Ovary (tissue), 9 donors: ENCODE results near the gene FRMPD2. TPM values are rescaled to one million over a fixed set of nuclear protein-coding genes. Genes with fewer than 3 reads are reported as not detected.

Experiments used
- DNase-seq, 5 donors: peaks; one replicate each; pipeline ENCODE4 v3.0.0-alpha.2; 2019 to 2020
- H3K27ac ChIP-seq, 2 donors: fragments of 200-600 bp; one replicate each; pipeline versions ENCODE4 v1.5.1 to v1.8.0; 2019 to 2022
- H3K27me3 ChIP-seq: fragments of 200-600 bp; one replicate; pipeline ENCODE4 v1.8.0; 2022
- H3K36me3 ChIP-seq: fragments of 200-600 bp; sonication (generic); one replicate; pipeline ENCODE4 v1.5.1; 2019
- H3K4me1 ChIP-seq: one replicate; pipeline ENCODE4 v1.8.1; 2013; ENCODE audit warnings: mild to moderate bottlenecking, moderate library complexity; ENCODE audit not compliant: insufficient read depth
- H3K4me3 ChIP-seq: fragments of 200-600 bp; sonication (generic); one replicate; pipeline ENCODE4 v1.5.1; 2017
- H3K9me3 ChIP-seq, 2 donors: fragments of 200-600 bp in 1 of 2; sonication (generic) in 1 of 2; one replicate each; pipeline versions ENCODE4 v1.5.1 to v1.8.1; 2013 to 2019; ENCODE audit warnings: mild to moderate bottlenecking in 1 of 2, moderate library complexity in 1 of 2
- CTCF ChIP-seq, 3 donors: fragments of 450-650 bp in 2 of 3; fragments of 200-600 bp in 1 of 3; IDR thresholded peaks; one replicate each; pipeline versions ENCODE4 v1.5.1 to v1.8.0; 2016 to 2022; ENCODE audit warnings: antibody characterized with exemption in 3 of 3, mild to moderate bottlenecking in 1 of 3
- EP300 ChIP-seq: sonication (generic); formaldehyde crosslinking; IDR thresholded peaks from one replicate; pipeline ENCODE4 v1.6.1; 2017; ENCODE audit warnings: antibody characterized with exemption
- POLR2A ChIP-seq: fragments of 450-650 bp; IDR thresholded peaks from one replicate; pipeline ENCODE4 v1.6.1; 2017; ENCODE audit warnings: antibody characterized with exemption, mild to moderate bottlenecking, moderate library complexity
- WGBS, 3 donors: extraction: QIAGEN DNeasy Blood & Tissue Kit in 1 of 3; methylation state at CpG; one replicate each; pipeline versions ENCODE4 v1.1.5 to v1.1.7; 2013 to 2017; 5-methylcytosine and 5-hydroxymethylcytosine counted together
- intact Hi-C, 4 donors: fragments of 100-400 bp; cut with DNase I; formaldehyde crosslinking; loops; one replicate each; pipeline versions ENCODE4 v1.11.0 to v1.15.1; 2022 to 2023
- polyA plus RNA-seq, 2 donors: library from polyadenylated mRNA; stranded (reverse); fragments of 200-250 nt in 1 of 2; fragments of 350-450 nt in 1 of 2; fragmentation: Illumina TruSeq in 1 of 2; extraction: RNeasy Lipid Tissue Mini Kit (QIAGEN cat#74804) in 1 of 2; gene quantifications; one replicate each; pipeline ENCODE4 v1.2.3, GENCODE V29; 2013 to 2014
- total RNA-seq, 7 donors: library from RNA; depleted of rRNA in 2 of 7; stranded (reverse); fragments of >200 nt in 2 of 7; fragmentation: NEBNext Ultra II Directional in 3 of 7; extraction: Animal tissue kit (Norgen Biotek cat#: 25700) in 3 of 7; gene quantifications; one replicate each; pipeline versions ENCODE4 v1.1.0 to v1.2.4, GENCODE V29; 2016 to 2023
- donor health status: DM: no; HTN: no; CAD: no; lungs with moderate emphysema.
- donor health status: DM: no; HTN: no; CAD: no.
- donor health status: Bipolar disorder and iron deficiency.
- donor health status: DM: yes; HTN: yes; CAD: no.
- donor health status: DM: no; HTN: no; CAD: no.
- donor health status: DM: yes; HTN: yes; CAD: no.

FRMPD2 gene
- total and polyA plus RNA-seq, 9 donors: 0.15 to 11.8 (median 0.69) TPM; not detected in 3

GRCh38 chr10:48273741-48274140 is 755 bp downstream of the FRMPD2 start:
- no peak for DNase-seq
- Histone ChIP-seq H3K27ac (no peak overlapping the region), H3K36me3 (no peaks in the 10 kb centered on the region), H3K4me1 (peaks cover 2% of the 10 kb centered on the region), H3K27me3 (no peaks in the 10 kb centered on the region), H3K9me3 (no peaks in the 10 kb centered on the region), H3K4me3 (no peak overlapping the region)
- TF ChIP-seq CTCF (IDR thresholded peaks at IDR 0.05) (no peak), POLR2A (no peak), EP300 (no peak)
- intact Hi-C loops: no loop called here
- WGBS, 3 donors: 66 to 68% (median 67%) methylated on average over 2 of the region's 2 CpGs

- Histone ChIP-seq H3K9me3 (no peaks in the 10 kb centered on the region), H3K4me1 (peaks cover 2% of the 10 kb centered on the region), H3K36me3 (no peaks in the 10 kb centered on the region), H3K27ac (no peak overlapping the region), H3K27me3 (no peaks in the 10 kb centered on the region), H3K4me3 (no peak overlapping the region)
- intact Hi-C loops: no loop called here
- no peak for TF ChIP-seq CTCF (IDR thresholded peaks at IDR 0.05)
- TF ChIP-seq EP300: no peak
- no peak for TF ChIP-seq POLR2A
- WGBS, 3 donors: 96 to 97% (median 97%) methylated on average over 2 of the region's 2 CpGs
- no peak for DNase-seq
Observed at GRCh38 chr10:48272682-48273081, 1.8 kb downstream of the FRMPD2 start.

- 44 to 50% (median 49%) methylated on average over 5 of the region's 5 CpGs for WGBS, 3 donors
- TF ChIP-seq CTCF (IDR thresholded peaks at IDR 0.05): no peak
- TF ChIP-seq POLR2A: no peak
- TF ChIP-seq EP300: no peak
- intact Hi-C loops: no loop called here
Observed at GRCh38 chr10:48271047-48271730, 3.3 kb downstream of the FRMPD2 start.

GRCh38 chr10:48266528-48266927 is 8.0 kb downstream of the FRMPD2 start:
- TF ChIP-seq CTCF (IDR thresholded peaks at IDR 0.05) (no peak), EP300 (no peak), POLR2A (no peak)
- no peak overlapping the region for H3K4me3 ChIP-seq
- DNase-seq: no peak
- intact Hi-C loops: no loop called here
- 81 to 84% (median 82%) methylated on average over 4 of the region's 4 CpGs for WGBS, 3 donors
- H3K4me1 ChIP-seq: peaks cover 2% of the 10 kb centered on the region
- no peaks in the 10 kb centered on the region for H3K27me3 ChIP-seq
- H3K9me3 ChIP-seq: no peaks in the 10 kb centered on the region
- no peak overlapping the region for H3K27ac ChIP-seq
- H3K36me3 ChIP-seq: no peaks in the 10 kb centered on the region

More at GRCh38 chr10:48271047-48271730, 3.3 kb downstream of the FRMPD2 start:
- H3K4me1 ChIP-seq: peaks cover 2% of the 10 kb centered on the region
- no peak overlapping the region for H3K4me3 ChIP-seq
- no peak overlapping the region for H3K27ac ChIP-seq
- no peaks in the 10 kb centered on the region for H3K27me3 ChIP-seq
- H3K36me3 ChIP-seq: no peaks in the 10 kb centered on the region
- no peak for DNase-seq
- H3K9me3 ChIP-seq: no peaks in the 10 kb centered on the region
